GM18511 (cell line): ENCODE results near the gene IP6K3.

Experiments used
- ATAC-seq: cut with Tn5 transposase; IDR thresholded peaks from one replicate; pipeline ENCODE4 v1.9.1; 2021; ENCODE audit warnings: mild to moderate bottlenecking, moderate library complexity; ENCODE audit not compliant: unreplicated experiment

IP6K3 gene

DNA sequence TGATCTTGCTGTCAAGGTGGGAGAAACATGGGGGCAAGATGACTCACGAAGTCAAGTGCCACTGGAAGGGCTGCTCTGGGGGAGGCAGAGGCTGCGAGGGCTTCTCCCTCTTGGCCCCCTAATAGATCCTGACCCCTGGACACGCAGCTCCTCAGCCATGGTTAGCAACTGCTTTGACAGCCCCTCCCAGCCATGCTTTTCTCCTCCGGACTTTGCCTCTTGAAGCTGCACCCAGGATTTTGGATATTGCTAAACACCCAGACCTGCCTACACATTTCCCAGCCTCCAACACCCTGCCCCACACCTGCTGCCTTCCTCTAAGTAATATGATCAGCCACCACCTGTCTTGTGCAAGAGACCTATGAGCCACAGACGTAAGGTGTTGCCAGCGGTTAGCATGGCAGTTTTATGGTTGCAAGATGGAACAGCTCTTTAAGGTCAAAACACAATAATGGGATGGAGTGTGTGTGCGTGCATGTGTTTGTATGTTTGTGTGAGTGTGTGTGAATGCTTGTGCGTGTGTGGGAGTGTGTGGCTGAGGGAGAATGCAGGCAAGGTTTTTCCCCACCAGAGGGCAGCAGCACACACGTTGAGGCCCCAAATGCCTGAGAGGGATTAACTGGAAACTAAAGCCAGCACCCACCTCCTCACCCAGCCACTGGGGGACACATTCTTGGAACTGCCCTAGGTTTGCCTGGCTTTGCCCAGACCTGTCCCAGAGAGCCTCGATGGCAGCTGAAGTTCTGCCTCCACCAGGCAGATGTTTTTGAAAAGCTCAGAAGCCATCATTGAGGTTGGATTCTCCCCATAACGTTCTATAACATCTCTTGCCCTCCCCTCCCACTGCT lies 2.5 kb downstream of the IP6K3 start:
- no peak for ATAC-seq

DNA sequence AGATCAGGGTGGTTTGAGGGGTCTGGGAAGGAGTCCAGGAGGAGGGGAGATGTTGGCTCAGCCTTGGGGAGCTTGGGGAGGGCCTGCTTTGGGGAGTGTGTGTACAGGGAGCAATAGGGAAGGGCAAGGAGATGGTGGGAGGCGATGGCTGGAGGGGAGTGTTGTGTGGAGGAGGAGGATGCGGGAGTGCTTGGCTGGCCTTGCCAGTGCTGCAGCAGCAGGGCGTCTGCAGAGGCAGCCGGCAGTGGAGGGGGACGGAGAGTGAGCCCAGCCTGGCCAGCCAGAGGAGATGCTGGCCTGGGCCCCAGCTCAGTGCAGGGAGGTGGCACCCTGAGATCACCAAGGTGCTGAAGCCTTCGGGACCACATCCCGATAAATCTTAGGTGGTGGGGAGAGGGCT lies 3.9 kb downstream of the IP6K3 start:
- ATAC-seq, result no peak

DNA sequence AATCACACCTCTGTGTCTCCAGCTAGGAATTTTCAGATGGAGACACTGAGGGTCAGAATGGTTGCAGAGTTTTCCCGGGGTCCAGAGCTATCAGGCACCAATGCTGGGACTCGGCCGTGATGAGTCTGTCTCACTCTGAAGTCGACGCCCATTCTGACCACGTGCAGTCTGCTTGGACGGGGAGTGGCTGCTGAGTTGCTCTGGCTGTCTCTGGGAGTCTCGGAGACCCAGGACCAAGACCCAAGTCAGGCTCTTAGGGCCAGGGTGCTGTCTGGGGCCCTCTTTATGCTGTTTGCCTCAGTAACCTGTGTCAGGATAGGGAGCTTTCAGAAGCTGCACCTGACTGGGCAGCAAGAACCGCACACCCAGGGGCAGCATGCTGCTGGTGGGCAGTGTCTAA lies 4.6 kb downstream of the IP6K3 start:
- ATAC-seq, result no peak

DNA sequence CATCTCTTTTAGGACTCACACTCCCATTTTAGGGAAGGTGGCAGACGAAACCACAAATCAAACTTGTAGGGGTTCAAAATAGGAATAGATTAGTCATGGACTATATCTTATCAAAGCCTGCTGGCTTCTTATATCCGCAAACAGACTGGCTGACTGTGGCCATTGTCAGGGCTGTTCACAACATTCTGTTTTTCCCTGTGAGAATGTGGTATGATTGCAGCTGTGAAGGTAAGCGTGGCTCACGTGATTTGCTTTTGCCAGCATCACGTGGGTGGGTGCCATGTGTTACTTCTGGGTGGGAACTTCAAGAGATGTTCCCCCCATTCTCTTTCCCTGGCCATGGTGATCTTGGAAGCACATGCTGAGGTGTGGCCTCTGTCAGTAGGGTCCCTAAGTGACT lies 5.9 kb downstream of the IP6K3 start:
- no peak for ATAC-seq

DNA sequence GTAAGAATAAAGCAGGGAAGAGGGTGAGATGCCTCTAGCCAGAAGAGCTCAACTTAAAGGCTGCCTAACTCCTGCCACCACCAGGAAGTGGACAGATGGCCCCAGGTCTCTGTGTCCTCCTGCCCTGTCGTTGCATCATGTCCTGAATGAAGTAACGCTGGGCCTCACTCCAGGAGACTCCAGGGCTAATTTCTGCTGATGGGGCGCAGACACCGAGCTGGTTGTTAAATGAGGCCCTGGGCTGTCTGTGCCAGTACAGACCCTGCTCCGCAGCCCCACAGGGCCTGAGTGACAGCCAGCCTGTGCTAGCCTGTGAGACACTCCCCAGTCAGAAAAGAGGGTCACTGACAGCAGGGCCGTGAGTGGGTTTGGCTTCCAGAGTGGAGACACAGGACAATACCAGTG lies 6.5 kb downstream of the IP6K3 start:
- ATAC-seq, result no peak

DNA sequence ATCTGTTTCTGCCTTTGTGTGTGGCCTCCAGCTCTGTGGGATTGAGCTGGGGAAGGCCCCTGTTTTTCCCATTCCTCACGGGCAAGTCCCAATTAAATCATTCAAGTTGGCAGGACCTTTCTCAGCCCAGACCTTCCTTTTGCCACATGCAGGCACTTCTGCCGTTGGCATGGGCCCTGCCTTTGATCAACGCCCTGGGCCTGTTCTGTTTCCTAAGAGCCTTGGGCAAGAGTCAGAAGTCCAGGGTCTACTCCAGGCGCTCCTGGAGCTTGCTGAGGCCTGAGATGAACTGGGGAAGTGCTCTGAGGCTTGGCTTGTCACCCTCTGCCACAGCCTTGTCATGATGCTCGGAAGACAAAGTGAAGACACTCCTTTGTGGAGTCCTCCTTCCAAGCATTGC lies 7.1 kb downstream of the IP6K3 start:
- no peak for ATAC-seq

DNA sequence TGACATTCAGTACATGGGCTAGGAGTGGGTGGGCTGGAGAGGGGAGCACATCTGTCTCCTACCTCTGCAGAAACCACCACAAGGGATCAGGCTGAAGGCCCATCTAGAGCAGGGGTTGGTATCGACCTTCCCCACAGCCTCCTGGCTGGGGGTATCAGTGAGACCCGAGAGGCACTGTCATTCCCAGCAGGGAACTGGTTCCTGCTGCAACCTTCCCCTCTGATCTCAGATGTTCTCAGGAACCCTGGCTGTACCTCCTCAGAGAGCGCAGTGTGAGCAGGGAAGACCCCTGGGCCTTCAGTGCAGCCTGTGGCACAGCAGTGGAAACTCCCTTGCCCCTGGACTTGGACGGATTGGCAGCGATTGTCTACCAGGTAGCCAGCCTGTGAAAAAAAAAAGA lies 7.8 kb downstream of the IP6K3 start:
- ATAC-seq, result no peak

DNA sequence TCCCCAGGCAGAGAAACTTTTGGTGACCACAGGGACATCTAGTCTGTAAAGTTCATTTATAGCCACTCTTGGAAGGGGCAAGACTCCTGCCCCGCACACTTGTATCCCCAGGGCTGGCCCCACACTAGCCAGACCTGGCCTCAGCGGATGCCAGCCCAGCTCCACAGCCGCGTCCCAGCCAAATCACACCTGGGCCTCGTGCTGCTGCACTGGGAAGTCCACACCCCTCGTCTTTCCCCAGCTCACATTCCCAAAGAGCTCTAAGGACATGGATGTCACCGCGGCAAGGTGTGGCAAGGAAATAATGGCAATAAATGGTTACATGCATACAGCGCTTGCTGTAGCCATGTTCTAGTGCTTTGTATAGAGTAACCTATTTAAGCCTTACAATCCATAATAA lies 8.6 kb downstream of the IP6K3 start:
- ATAC-seq, result no peak

DNA sequence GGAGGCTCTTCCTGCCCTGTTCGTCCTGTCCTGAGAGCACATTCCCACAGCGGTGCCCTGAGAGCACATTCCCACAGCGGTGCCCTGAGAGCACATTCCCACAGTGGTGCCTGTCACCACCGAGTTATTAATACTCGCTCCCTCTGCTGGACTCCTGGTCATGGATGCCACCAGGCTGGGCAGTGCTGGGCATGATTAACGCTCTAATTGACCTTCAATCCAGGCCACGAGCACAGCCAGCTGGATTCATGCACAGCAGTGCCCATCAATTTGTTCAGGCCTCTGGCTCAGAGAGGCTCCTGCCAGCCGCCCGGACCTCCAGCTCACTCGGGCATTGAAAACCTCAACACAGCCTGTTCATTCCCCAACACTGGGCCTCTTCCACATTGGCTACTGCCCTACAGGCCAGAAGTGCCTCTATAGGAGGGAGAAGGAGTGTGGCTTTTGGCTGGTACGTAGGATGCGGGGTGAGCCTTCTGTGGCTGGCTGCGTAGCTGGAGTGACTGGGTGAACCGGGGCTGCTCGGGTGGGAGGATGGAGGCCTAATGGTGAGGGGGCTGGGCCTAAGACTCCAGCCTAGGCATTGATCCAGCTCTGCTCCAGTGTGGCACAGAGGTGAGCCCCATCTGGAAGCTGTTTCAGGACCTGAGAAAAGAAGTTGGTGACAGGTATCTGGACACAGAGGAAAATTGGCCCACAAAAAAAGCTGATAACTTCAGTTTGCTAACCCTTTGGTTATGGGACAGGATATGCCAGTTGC lies 9.3 kb downstream of the IP6K3 start:
- no peak for ATAC-seq

DNA sequence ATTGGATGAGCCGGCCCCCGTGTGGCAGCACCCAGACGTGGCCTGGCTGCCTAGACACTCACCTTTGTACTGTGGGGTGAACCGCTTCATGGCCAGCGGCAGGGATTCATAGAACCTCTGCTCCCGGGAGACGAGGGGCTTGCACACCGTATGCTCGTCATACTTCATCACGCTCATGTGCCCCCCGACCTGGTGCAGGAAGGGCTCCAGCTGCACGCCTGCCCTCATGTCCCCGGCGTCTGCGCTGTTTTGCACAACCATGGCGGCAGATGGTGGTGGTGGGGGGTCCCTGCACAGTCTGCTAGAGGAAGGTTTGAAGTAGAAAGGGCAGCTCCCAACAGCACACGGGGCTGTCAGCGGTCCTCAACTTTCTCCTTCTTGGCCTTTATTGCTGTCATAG lies 11.5 kb downstream of the IP6K3 start:
- no peak for ATAC-seq

DNA sequence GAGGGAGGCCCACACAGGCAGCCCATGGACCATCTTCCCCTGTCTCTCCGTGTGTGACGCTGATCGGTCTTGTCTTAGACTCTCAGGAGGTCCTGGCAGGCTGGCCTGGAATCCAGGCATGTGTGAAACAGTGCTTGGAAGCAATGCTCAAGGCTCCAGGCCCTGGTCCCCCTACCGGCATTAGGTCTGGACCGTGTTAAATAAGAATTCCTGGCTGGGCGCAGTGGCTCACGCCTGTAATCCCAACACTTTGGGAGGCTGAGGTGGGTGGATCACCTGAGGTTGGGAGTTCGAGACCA lies 13.0 kb downstream of the IP6K3 start:
- ATAC-seq, result no peak

DNA sequence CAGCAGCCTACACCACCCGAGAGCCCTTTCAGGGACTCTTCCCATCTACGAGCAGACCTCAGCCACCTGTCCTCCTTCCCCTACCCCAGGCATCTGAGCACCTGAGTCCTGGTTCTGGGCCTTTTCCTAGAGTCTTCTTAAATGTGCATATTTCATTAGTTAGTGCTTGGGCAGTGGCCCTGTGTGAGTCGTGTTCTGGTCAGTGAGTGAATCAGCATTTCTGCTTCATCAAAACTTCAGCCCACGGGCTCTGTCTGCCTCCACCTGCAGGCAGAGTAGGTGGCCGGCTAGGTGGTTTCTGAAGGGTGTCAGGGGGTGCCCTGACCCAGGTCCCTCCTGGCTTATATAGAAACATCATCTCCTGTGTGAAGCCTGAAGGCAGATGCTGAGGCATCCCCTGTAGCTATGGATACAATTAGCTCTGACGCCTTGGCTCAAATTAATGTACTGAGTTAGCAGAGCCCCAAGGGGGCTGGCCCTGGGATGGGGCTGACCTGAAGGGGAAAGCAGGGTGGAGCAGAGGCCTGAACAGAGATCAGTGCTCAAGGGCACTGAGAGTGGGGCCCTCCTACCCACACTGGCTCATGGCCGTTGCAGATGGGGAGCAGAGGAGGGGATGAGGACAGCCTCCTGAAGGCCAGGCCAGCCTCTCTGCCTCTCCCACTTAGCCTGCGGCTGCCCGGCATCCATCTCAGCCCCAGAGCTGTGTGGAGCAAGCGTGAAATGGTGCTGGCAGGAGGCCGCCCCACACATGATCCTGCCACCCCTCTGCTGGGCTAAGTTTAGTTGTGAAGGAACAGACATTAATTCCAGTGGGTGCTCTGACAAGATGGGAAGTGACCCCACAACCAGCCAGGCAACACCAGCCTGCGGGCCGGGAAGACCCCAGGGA lies 13.6 kb downstream of the IP6K3 start:
- no peak for ATAC-seq

DNA sequence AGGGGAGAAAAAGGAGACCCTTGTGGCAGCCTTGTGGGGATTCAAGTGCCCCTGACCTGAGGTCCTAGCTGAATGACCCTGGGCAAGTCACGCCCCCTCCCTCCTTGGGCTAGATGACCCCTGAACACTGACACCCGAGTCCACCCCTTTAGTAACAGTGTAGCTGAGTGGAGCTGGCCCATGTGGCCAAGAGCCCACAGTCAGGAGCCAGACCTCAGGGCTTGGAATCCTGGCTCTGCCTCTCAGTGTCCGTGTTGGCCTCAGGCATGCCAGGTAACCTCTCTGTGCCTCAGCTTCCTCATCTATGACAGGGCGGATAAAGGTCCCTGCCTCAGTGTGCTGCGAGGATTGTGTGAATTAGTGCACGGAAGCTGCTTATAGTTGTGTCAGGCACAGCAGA lies 14.3 kb downstream of the IP6K3 start:
- no peak for ATAC-seq

DNA sequence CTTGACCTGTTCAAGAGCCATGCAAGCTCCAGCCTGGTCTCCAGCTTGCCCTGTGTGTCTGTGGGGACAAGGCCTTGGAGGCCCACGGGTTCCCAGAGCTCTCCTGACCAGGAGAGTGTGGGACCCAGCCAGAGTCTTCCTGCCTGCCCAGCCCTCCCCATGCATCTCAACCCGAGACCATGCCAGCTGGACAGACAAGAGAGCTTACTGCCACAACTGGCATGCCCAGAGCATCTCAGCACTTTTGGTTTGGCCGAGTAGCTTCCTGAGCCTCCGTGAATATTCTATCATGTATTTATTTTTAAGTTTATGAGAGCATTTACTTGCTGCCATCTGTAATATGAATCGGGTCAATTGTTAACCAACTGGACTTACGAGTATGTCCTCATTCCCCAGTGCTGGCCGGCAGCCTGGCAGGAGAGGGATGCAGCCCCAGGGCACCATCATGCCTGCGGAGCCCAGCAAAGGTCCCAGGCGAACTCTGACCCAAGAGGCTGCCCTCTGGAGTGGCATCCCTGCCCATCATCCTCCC lies 14.9 kb downstream of the IP6K3 start:
- no peak for ATAC-seq

DNA sequence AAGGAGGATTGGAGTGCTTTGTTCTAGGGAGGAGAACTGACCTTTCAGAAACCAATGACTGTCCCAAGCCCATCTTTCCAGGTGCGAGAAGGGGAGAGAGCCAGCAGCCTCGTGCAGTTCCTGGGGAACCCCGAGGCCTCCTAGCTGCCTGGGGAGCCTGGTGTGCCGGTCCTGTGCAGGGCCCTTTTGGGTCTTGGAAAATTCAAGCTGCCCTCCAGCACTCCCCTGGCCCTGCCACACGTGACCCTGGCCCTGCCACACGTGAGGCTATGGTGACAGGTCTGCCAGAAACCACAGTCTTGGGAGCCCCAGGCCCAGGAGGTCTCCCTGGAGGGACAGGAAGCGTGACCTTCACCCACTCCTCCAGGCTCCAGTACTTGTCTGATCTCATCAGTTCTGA lies 15.7 kb downstream of the IP6K3 start:
- ATAC-seq, result no peak

DNA sequence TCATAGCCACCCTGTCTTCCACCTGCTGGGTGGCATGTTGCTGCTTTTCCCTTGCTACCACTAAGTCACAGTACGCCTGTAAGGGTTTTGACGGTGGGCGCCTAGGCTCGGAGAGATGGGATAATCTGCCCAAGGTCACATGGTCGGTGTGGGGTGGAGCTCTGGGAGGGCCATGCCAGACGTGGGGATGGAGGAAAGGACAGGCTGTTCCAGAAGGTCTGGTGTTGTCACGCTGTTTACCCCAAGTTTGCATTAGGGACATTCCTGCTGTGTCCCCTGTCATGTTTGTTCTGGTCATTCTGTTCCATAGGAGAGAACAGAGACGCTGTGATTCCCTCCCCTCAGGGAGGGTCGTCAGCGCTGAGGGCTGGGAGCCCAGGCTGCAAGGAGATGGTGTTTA lies 16.1 kb downstream of the IP6K3 start:
- no peak for ATAC-seq

DNA sequence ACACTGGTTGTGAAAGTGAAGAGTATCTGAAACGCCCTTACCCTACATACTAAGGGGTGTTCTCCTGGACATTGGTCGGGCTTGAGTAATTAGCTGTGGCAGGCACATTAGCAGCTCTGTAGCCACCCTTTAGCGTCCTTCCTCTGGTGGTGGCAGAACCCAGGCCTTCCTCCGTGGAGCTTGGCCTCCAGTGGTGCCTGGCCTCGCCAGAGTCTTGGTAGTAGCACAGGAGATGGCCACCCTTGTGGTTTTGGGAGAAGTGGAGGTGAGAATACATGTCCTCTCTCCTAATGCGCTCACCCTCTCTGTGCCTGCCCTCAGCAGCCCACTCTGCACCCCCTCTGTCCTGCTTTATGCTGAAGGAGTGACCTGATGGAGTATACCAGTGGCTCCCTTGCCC lies 17.6 kb downstream of the IP6K3 start:
- no peak for ATAC-seq

DNA sequence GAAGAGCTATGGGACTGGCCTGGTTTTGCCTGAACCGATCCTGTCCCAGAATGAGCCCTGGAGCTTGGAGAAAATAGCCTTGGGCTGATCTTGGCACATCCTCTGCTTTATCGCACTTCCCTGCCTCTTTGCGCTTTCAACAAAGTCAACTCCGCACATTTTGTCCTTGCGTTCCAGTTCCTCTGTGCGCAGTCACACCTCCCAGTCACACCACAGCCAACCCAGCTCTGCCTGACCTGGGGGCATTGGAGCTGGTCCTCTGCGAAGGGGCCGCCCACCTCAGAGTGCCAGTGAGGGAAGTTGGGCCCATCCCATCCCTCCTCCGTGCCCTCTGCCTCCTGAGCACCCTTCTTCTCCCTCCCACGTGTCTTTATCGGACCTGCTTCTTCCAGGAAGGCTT lies 18.3 kb downstream of the IP6K3 start:
- ATAC-seq, result no peak

DNA sequence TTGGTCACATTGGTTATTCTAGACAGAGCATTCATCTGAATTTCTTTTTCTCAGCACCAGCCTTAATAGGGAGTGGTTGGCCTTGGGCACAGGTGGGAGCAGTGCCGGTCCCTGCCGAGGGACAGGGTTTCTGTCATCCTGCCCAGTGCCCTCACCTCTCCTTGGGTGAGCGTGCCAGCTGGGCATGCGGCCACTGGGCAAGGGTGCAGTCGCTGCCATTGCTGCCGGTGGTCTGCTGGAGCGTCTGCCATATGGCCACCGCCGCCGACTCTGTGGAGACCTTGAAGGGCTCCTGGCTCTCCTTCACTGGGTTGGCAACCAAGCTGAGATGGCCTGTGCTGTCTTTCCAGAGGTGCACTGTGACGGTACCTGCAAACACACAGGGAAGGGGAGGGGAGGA lies 18.8 kb downstream of the IP6K3 start:
- ATAC-seq, result no peak

DNA sequence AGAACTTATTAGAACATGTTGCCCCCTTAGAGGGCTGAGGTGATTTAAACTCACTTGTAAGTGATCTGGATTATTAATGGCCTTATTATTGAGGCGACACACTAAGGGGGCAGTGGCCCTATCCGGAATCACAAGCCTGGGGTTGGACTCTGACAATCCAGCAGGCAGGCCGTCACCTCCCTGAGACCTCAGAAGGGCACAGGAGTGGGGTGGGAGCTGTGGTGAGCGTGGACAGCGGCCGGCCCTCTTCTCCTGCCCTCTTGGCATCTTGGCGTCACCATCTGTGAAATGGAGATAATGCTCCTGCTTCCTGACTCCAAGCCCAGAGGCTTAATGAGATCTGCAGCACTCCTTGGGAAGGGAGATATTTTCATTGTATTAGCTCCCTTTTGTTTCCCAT lies 19.6 kb downstream of the IP6K3 start:
- no peak for ATAC-seq

DNA sequence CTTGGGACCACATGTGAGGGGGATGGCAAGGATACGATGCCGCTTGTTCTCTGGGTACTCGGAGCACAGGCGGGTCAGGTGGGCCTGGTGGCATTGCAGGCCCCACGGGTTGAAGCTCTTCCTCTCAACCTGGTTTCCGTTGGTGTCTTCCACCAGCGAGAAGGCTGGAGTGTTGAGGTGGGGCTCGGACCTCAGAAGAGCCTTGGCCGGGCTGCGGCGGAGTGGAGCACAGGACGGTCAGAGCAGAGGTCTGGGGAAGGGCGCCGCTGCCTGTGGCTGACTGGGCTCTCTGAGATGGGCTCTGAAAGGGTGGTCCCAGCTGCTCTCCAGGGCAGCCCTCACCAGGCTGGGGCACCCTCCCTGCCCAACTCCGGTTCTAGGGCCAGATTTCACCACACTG lies 20.0 kb downstream of the IP6K3 start:
- no peak for ATAC-seq
